GM21825 (cell line): ENCODE results near the gene ASTN2.
"Not testable (repeated sequence)": the region's sequence is repeated elsewhere in the genome, so short reads cannot be mapped to it uniquely, and the experiment has no call there.

Source experiments
- ATAC-seq: cut with Tn5 transposase; IDR thresholded peaks from one replicate; pipeline ENCODE4 v1.9.1; 2021; ENCODE audit warnings: mild to moderate bottlenecking, moderate library complexity; ENCODE audit not compliant: unreplicated experiment

Gene ASTN2

DNA sequence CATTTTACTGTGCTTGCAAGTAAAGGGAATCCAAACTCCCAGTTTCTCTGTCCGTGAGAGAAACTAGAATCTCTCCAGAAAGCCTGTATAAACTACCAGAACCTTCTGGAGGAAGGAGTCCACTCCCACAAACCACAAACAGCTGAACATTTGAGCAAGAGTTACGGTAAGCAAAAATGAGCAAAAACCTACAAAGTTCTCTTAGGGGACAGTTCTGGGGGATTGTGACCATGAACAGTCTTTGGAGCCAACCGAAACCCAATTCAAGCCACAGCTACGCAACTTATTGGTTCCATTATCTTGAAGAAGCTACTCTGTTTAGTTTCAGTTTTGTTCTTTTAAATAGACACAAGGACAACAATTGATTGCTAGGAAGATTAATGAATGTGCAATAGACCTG lies 330.6 kb downstream of the ASTN2 start:
- no peak for ATAC-seq

DNA sequence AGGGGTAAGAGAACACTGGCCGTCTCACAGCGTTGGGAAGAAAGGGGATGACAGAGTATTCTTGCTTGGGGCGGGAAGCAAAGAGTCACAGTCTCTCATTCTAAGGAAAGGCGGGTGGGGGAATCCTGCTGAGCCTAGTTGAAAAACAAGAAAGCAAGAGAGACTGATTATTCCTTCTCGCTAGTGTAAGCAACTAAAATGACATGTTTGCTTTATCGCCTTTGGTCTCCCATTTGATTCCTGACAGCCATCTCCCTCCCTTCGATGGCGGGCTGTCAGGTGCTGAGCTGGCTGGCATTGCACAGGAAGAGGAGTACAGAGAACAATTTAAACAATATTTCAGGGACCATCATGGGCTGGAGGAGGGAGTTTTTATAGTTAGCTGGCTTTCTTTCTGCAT lies 331.3 kb downstream of the ASTN2 start:
- ATAC-seq: no peak

DNA sequence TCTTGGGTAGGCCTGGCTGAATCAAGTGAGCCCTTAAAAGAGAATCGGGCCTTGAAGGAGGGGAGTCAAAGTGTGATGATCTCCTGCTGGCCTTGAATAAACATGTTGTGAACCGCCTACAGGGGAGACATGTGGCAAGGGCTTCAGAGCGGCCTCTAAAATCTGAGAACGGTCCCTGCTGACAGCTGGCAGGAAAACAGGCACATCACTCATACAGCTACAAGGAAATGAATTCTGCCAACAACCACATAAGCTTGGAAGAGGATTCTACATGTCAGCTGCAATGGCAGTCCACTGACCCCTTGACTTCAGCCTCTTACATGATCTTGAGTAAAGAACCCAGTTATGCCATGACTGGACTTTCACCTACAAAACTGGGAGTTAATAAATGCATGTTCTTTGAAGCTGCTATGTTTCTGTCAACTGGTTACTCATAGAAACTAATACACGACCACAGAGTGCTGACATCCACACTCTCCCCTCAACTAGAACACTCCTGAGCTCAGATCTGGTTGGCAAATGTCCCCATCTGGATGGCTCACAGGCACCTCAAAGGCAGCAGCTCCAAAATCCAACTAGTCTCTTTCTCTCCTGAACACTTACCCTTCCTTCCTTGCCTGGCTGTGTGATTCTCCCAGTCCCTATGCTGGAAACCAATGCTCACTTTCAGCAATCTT lies 333.1 kb downstream of the ASTN2 start:
- ATAC-seq: no peak

DNA sequence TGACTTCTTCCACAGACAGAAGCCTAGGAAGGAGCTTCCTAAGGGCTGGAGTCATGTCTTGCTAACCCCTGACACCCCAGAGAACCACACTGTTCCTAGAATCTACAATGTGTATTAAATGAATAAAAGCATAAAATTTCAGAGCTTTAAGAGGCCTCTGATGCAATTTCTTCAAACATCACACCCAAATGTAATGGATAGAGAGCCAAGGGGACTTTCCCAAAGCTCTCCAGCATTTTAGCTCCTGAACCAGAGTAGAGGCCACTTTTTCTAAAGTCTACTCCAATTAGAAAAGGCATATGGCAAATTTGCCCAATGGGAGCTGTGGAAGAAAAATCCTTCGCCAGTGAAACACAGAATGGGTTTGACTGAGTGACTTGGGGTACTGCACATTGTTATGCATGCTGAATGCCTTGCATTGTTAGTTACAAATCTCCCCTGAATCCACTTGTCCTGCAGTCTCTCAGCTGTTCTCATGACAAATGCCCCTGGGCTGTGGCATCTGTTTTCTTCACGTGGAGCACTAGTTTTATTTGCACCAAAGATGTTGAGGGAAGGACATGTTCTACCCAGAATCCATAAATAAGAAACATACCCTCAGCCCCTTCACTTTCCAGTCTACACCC lies 334.0 kb downstream of the ASTN2 start:
- no peak for ATAC-seq

DNA sequence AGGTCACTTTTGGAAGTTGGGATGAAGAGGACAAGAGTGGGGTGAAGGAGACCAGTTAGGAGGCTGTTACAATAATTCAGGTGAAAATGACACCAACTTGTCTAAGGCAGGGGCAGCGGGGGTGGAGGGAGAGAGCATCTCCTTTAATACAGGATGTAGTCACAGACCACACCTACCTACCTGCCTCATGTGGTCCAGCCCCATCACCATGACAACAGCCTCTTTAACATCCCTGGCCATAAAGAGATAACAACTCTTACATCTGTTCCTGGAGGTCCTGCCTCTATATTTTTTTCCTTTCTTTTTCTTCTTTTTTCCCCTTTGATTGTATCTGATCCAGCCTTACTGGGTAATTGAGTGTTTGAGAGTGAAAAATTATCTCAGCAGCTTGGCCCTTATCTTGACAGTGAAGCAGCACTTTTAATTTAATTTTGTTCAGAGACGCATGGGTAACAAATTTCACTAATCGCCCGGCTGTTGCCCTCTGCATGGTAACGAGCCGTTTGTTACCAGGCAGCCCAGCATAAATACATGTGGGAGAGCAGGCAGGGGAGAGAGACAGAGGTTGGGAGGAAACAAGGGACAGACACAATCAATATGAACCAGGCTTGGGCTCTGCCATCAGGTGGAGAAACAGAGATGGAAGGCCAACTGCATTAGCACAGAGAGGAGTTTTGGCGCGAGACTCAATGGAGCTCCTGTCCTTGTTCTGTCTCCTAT lies 338.1 kb downstream of the ASTN2 start:
- ATAC-seq: no peak

DNA sequence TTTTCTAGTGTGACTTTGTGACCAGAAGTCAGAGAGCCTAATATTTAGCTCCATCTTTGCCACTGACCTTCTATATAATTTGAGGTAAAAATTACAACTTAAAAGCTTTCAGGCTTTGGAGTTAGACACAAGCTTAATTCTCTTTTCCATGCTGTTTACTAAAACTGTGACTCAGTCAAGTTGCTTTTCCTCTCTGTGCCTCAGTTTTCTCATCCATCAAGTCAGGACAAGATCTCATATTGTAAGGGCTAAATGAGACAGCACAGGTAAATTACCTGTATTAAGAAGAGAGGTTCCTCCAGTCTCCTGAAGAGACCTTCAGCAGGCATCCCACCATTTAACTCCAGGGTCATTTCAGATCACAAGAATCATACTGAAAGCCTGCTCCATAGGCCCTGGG lies 339.2 kb downstream of the ASTN2 start:
- no peak for ATAC-seq

DNA sequence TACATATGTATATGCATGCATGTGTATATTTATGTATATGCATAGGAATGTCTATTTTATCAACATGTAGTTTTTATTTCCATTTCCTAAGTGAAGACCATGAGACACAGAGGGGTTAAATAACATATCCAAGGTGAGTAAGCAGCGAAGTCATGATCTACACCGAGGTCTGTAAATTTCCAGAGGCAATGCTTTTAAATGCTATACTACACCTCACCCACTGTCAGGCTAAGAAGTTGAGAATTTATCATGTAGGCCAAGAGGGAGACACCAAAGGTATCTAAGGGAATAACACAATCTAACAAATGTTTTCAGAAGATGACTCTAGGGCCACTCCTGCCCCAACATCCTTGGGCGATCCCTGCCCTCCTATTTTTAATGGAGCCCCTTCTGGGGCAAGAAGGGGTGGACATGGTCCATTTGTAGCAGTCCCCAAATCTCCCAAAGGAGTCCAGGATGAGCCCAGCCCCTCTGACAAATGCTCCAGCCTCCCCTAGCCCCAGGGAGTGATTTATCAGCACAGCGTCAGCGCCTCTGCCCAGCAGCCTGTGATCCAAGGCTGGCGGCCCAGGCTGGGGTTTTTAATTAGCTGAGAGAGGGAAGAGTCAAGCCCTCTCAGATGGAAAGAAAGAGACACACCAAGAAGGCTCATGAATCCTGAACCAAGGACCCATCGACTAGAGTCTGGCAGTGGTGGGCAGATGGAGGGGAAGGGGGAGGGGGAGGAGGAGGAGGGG lies 339.9 kb downstream of the ASTN2 start:
- ATAC-seq: no peak

DNA sequence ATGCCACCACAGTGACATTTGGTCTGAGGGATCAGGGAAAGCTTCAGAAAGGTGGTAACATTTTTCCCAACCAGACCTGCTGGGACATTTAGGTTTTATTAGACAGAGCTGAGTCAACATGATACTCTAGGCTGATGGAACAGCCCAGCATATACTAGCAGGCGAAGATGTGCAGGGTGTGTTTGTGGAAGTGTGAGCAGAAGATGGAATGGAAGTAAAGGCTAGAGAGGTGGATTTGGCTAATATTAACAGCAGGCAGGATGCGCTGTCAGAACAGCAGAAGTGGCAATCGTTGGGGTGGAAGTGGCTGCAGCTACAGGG lies 340.6 kb downstream of the ASTN2 start:
- ATAC-seq: no peak

DNA sequence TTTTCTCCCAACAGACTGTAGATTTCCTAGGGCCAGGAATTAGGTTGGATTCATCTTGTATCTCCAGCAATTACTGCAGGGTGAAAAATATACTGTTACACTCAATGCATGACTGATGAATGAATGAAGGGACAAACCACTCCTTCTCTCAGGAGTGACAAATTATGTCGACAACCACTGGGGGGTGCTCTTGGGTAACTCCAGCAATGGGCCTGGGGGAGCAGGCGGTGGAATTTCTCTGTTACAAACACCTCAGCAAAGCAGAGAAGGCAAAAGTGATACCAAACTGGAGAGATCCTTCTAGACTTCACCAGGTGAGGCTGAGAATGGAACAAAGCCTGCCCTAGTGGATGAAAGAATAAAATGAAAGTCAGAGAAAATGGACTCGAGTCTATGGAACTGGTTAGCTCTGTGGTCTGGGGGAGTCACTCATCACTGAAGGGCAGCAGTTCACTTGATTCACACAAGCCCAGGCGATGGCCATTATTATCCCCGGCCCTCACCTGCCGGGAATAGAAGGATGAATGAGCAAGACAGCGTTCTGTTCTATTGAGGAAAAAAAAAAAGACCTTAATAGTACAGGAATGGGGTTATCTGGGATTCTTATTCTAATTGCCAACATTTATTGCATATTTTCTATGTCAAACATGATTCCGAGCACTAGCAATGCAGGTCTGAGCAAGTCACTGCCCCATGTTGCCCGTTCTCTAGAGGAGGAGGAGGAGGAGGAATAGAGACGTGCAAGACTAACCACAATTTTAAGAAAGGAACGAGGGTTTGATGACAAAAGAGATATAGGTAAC lies 341.1 kb downstream of the ASTN2 start:
- no peak for ATAC-seq

DNA sequence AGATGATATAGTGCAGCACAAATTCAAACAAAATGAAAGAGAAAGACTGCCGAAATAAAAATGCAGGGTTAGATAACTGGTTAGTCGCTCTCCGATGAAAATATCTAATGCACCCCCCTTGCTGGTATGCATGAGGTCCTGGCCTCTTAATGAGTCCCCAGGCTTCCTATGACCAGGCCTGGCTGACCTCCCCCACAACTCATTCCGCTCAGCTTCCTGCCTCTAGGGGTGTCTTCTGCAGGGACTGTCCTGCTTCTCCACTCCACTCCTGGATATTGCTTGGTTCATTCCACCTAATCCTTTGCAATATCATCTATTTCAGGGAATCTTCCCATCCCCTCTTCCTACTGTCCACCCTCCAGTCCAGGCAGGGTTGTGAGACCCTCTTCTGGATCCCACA lies 341.8 kb downstream of the ASTN2 start:
- no peak for ATAC-seq

DNA sequence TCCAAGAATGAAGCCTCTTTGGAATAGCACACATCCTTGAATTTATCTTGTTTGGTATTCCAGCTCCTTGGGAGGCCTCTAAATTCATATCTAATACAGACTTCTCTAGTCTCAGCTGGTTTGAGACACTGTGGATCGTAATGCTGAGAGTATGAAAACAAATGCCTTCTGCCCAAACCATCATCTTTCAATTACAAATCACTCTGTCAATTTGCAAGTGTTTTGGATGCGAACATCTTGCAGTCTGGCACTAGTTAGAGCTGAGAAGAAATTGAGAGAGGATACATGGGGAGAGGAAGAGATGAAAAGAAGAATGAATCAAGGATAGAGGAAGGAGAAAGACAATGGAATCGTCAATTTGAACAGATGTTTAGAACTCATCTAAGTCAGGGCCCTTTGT lies 342.6 kb downstream of the ASTN2 start:
- no peak for ATAC-seq

DNA sequence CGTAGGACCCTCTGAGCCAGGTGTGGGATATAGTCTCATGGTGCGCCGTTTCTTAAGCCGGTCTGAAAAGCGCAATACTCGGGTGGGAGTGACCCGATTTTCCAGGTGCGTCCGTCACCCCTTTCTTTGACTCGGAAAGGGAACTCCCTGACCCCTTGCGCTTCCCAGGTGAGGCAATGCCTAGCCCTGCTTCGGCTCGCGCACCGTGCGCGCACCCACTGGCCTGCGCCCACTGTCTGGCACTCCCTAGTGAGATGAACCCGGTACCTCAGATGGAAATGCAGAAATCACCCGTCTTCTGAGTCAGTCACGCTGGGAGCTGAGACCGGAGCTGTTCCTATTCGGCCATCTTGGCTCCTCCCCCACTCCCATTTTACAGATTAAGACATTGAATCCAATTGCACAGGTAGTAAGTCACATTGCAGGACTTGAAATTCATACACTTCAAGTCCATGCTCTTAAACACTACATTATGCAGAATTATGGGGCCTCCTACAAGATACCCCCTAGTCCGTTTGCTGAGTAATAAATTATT lies 343.1 kb downstream of the ASTN2 start:
- not testable (repeated sequence) for ATAC-seq

DNA sequence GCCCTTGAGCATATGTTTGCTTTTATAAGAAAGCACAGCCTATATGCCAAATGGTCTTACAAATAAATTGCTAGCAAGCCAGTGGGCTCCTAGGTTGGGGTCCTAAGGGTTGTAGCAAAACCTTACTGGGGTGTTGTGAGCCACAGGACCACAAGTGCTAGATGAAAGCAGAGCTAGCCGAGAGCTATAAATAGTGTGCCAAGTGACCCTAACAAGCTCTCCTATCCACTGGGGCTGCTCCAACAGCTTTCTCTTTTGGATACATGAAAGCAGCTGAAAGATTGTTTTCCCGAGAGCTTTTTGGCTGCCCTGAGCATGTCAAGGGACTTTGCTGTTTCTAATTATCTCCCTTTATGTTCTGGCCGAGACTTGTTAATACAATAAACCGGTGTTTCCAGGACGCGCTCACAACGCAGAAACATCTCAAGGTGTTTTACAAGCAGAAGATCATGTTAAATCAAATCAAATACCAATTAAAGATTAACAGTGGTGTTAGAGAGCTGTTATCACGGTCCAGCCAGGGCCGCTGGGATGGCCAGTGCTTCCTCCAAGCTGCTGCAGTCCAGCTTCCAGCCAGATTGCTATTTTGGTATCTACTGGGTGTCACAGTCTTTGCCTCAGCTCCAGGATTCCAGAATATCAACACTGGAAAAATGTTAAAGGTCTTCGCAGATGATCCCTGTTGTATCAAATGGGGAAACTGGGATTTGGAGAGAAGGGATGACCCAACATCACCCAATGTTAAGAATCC lies 351.0 kb downstream of the ASTN2 start:
- ATAC-seq: no peak

DNA sequence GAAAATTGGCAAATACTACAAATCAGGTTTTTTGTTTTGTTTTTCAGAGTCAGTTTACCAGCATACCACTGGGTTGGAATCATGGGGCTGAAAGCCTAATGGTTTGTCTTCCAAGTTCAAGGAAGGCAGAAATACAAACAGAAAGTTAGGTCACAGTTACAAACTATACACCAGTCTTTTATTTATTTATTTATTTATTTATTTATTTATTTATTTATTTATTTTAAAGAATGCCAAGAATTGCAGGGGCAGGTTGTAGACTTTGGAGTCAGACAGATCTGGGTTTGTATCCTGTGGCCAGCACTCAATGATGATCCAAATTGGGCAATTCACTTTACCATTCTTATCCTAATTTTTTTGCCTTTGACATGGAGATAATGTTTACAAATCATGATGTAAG lies 353.9 kb downstream of the ASTN2 start:
- ATAC-seq: no peak

DNA sequence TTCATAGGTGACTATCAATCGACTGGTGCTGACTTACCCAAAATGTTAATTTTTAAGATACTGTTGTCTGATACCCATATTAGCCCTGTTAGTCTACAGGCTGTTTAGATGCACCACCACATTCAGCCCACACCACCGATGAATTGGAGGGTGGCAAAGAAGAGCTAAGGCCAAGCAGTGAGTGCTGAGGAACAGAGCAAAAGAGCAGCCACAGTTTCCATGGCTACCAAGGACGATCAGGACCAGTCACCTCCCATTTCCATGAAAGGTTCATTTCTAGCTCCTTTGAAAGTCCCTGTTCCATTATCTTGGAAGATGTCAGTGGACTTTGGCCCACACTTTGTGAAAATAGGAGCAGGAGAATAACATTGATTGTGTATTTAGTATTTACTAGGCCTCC lies 364.9 kb downstream of the ASTN2 start:
- ATAC-seq: no peak

DNA sequence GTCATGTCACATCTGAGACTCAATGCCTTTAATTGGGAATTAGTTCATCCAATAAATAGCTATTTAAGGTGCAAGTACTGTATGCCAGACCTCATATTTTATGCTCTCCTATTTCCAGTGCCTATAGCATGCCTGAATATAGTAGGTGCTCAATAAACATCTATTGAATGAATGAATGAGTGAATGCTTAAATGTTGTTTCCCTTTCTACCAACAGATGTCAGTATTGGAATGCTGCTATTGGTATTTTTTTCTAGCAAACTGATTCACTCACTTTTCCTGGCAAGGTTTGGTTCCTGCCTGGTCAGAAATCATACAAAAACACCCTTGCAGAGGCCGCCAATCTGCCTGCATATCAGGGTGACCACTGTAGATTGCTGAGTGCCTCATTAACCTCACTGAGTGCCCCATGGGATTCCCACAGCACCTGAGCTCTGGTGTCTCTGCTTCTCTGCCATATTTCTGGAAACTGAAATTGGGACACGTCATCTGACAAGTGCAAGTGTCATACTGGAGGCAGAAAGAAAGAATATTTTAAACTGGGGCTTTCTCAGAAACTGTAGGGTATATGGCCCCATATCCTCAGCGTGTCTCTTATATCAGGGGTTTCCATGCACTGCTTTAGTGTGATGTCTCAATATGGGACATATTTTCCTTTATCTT lies 368.1 kb downstream of the ASTN2 start:
- ATAC-seq: no peak

DNA sequence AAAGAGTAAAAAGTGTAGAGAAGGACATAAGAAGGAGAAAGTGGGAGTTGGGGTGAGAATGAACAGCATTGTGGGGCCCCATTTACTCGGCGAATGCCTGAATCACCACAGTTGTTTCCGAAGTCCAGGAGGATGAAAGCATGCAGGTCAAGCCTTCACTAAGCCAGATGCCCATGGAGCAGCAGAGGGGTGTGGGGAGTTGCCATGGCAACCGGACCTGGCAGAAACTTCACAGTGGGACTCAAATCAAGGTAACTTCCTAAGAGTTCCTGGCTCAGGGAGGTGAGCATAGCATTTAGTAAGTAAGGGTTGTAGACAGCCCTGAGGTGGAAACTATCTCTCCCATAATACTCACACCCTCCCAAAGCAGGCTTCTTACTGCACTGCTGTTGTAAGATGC lies 370.6 kb downstream of the ASTN2 start:
- no peak for ATAC-seq

DNA sequence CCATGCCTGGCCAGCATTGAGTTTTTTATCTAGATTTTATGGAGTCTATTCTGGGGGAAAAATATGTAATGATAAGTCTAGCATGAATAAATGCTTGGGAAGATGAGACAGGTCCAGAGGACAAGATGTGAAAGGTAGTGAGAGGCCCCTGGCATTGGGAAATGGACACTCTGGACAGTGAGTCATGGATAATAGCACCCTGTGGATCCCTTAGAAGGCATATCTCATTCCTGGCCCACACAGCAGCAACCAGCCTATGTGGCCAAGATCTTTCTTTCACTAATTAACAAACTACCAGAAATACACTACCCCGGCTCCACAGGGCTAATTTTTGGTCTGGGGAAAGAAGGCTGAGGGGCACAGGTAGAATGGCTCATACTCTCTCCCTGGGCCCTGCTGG lies 371.7 kb downstream of the ASTN2 start:
- no peak for ATAC-seq

DNA sequence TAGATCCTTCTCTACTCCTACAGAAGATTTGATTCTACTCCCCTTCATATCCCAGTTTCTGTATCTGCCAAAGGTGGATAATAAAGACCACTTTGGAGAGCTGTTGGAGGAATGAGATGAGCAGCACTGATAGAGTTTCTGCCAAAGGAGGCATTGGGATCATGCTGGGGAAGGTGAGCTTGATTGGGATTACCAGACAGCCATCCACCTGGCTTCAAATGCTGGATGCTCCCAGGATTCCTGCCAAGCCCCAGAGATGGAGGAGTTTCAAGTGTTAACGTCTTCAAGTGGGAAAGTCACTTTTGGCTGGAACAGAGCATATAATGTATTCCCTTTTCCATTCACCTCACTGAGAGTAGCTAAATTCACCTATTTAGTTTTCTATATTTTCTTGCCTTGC lies 379.3 kb downstream of the ASTN2 start:
- no peak for ATAC-seq

DNA sequence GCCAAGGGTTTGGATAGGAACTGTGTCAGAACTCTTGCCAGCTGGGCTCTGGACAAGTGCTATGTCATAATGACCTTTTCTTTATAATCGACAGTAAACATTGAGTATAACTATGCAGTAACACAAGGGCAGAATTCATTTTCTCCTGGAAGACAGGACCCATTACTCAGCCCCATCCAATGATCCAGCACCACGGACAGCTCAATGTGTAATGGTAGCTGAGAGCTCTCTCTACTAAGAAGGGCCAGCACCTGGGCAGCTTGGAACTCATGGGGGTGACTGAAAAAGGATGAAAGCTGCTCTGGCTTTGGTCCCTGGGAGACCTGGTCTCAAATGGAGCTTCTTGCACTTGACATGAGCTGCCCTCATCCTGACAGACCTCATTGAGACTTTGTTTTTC lies 380.0 kb downstream of the ASTN2 start:
- no peak for ATAC-seq
